ENCODE measurements around the gene CD93. TPM values are rescaled to one million over a fixed set of nuclear protein-coding genes. Genes with fewer than 3 reads are reported as not detected.

Gene CD93
- polyA plus RNA-seq, 1 experiment: 0.02 TPM

DNA sequence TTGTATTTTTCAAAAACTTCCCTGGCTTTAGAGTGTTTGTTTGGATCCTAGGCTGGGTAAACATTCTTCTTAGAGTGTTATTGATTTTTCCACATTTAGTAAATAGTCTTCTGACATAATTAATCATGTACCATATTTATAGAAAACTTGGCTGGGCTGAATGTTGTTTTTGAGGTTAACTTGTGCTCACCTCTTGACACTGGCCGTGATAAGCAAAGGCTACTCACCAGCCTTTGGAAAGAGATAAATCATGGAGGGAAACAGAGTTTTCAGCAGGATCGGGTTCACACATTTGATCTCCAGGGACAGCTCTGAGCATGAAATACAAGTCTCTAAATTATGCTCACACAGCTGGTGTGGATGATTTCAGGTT is 6.2 kb upstream of the CD93 start:
- Histone ChIP-seq H3K4me3 (ENCODE audit: low read depth, low read length) (no peak overlapping the region), H3K27ac (ENCODE audit: low read depth, low read length) (no peak overlapping the region), H3K27me3 (ENCODE audit: control insufficient read depth, insufficient read depth, low read length) (peaks cover 38% of the 10 kb centered on the region), H3K9me3 (ENCODE audit: control insufficient read depth, insufficient read depth, low read length) (no peaks in the 10 kb centered on the region)
- ChIA-PET CTCF (no interaction called here), POLR2A (no interaction called here)
- TF ChIP-seq, protein P1, sequence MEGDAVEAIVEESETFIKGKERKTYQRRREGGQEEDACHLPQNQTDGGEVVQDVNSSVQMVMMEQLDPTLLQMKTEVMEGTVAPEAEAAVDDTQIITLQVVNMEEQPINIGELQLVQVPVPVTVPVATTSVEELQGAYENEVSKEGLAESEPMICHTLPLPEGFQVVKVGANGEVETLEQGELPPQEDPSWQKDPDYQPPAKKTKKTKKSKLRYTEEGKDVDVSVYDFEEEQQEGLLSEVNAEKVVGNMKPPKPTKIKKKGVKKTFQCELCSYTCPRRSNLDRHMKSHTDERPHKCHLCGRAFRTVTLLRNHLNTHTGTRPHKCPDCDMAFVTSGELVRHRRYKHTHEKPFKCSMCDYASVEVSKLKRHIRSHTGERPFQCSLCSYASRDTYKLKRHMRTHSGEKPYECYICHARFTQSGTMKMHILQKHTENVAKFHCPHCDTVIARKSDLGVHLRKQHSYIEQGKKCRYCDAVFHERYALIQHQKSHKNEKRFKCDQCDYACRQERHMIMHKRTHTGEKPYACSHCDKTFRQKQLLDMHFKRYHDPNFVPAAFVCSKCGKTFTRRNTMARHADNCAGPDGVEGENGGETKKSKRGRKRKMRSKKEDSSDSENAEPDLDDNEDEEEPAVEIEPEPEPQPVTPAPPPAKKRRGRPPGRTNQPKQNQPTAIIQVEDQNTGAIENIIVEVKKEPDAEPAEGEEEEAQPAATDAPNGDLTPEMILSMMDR (IDR thresholded peaks at IDR 0.05; ENCODE audit: low read depth, low read length): no peak
- no peak for DNase-seq (ENCODE audit: low read depth, low spot score)

DNA sequence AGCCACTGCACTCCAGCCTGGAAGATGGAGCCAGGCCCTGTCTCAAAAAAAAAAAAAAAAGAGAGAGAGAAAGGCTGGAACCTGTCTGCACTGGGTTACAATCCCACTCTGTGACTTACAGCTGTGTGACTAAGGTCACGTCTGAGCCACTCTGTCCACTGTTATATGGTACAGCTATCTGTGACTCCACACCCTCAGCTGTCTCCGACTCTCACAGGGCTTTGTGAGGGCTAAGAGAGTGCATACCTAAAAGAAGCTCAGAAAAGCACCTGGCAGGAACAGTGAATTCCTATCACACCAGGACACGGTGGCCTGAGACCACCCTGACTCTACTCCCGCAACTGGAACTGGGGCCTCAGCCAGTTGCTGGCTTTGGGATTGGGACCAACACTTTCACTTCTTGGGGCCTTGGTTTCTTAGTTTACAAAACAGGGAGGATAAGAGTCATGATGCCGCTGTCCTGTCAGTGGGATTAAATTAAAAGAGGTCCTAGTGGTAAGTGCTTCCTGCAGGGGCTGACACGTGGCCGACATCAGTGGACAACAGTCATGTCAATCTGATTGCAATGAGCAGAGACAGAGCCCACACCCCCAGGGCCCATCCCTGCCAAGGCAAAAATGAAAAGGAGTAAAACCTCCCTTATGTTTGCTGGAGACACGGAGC is 5.7 kb upstream of the CD93 start:
- TF ChIP-seq, protein P1 (IDR thresholded peaks at IDR 0.05; ENCODE audit: low read depth, low read length): no peak
- H3K9me3 ChIP-seq (ENCODE audit: control insufficient read depth, insufficient read depth, low read length): no peaks in the 10 kb centered on the region
- CTCF ChIA-PET: interaction anchor here (0.6 kb wide), 1 partner anchor 25 kb away, joined by 3 read pairs; no protein-coding TSS in a partner anchor
- no peak overlapping the region for H3K4me3 ChIP-seq (ENCODE audit: low read depth, low read length)
- POLR2A ChIA-PET: no interaction called here
- no peak overlapping the region for H3K27ac ChIP-seq (ENCODE audit: low read depth, low read length)
- peaks cover 38% of the 10 kb centered on the region for H3K27me3 ChIP-seq (ENCODE audit: control insufficient read depth, insufficient read depth, low read length)
- DNase-seq (ENCODE audit: low read depth, low spot score): no peak

DNA sequence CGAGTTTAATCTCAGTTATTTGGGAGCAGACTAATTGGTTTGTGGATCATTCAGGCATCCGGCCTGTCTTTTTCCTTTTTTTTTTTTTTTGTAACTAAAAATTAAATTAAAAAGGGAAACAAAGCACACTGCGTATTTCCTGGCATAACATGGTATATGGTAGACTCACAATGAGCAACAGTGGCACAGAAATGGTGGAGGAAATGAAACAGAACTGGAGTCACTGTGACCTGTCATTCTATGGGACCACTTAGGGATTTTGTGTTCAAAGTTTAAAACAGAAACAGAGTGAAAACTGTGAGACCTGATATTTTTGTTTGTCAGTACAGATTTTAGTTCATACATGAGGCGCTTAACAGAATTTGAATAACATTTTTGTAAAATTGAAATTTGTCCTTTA is 4.8 kb upstream of the CD93 start:
- ChIA-PET CTCF (interaction anchor here (0.6 kb wide), 1 partner anchor 26 kb away, joined by 3 read pairs; no protein-coding TSS in a partner anchor), POLR2A (no interaction called here)
- H3K27me3 ChIP-seq (ENCODE audit: control insufficient read depth, insufficient read depth, low read length): peaks cover 35% of the 10 kb centered on the region
- H3K27ac ChIP-seq (ENCODE audit: low read depth, low read length): no peak overlapping the region
- DNase-seq (ENCODE audit: low read depth, low spot score): no peak
- TF ChIP-seq, protein P1 (IDR thresholded peaks at IDR 0.05; ENCODE audit: low read depth, low read length): no peak
- H3K9me3 ChIP-seq (ENCODE audit: control insufficient read depth, insufficient read depth, low read length): no peaks in the 10 kb centered on the region; the same call in 1 of the 2 replicates
- H3K4me3 ChIP-seq (ENCODE audit: low read depth, low read length): no peak overlapping the region

DNA sequence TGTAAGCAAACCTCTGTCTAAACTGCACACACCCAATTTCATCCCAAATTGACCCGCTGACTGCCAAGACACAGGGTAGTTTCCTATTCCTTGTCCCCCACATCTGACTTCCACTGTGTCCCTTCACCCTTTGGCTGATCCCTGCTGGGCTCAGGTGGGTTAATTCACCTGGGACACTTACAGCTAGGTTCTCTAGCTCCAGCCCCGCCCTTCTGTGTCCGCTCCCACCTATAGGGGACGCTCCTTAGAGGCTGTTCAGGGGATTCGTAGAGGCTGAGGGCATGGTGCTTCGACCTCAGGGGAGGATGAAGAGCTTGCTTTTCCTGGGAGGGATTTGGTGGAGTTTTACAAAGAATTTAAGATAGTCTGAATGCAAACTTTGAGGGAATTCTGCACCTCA is 4.0 kb upstream of the CD93 start:
- H3K4me3 ChIP-seq (ENCODE audit: low read depth, low read length): no peak overlapping the region
- peaks cover 35% of the 10 kb centered on the region for H3K27me3 ChIP-seq (ENCODE audit: control insufficient read depth, insufficient read depth, low read length)
- ChIA-PET CTCF (no interaction called here), POLR2A (no interaction called here)
- H3K9me3 ChIP-seq (ENCODE audit: control insufficient read depth, insufficient read depth, low read length): no peaks in the 10 kb centered on the region; the same call in 1 of the 2 replicates
- TF ChIP-seq, protein P1 (IDR thresholded peaks at IDR 0.05; ENCODE audit: low read depth, low read length): no peak
- DNase-seq (ENCODE audit: low read depth, low spot score): no peak
- H3K27ac ChIP-seq (ENCODE audit: low read depth, low read length): no peak overlapping the region

DNA sequence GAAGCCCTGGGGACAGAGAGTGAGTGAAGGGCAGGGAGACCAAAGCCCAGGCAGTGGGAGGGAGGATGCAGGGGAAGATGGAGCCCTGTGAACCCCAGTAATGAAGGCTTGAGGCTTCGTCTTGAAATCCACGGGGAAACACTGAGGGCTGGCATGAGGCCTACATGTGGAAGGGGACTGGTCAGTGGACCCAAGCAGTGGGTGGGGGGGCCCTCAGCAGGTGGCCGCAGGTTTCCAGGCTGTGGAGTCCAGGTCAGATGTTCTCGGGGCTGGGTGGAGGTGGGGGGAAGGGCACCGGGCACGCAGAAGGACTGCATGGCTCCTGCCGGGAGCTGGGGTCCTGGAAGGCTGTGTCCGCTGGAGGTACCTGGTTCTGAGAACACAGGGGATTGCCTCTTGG is 2.7 kb upstream of the CD93 start:
- Histone ChIP-seq H3K27ac (ENCODE audit: low read depth, low read length) (no peak overlapping the region), H3K27me3 (ENCODE audit: control insufficient read depth, insufficient read depth, low read length) (peaks cover 25% of the 10 kb centered on the region), H3K9me3 (ENCODE audit: control insufficient read depth, insufficient read depth, low read length) (no peaks in the 10 kb centered on the region; the same call in 1 of the 2 replicates), H3K4me3 (ENCODE audit: low read depth, low read length) (no peak overlapping the region)
- TF ChIP-seq, protein P1 (IDR thresholded peaks at IDR 0.05; ENCODE audit: low read depth, low read length): no peak
- ChIA-PET POLR2A (no interaction called here), CTCF (no interaction called here)
- no peak for DNase-seq (ENCODE audit: low read depth, low spot score)
